Fibroblast of lung (primary cell): Measurements from ENCODE around the gene RPS6KC1. TPM values are rescaled to one million over a fixed set of nuclear protein-coding genes. Genes with fewer than 3 reads are reported as not detected.
"Not testable (repeated sequence)": the region's sequence is repeated elsewhere in the genome, so short reads cannot be mapped to it uniquely, and the experiment has no call there.

Source experiments
- DNase-seq, 2 donors: peaks; one replicate each; pipeline versions ENCODE4 v3.0.0 to v3.0.0-alpha.2; 2010; ENCODE audit warnings: low read depth in 2 of 2
- H2AFZ ChIP-seq: 2 replicates; pipeline ENCODE4 v1.5.1; 2012; ENCODE audit warnings: low read length, control low read depth, inconsistent platforms
- H3K27ac ChIP-seq: 2 replicates; pipeline ENCODE4 v1.5.1; 2011; ENCODE audit warnings: low read length, control low read depth; ENCODE audit not compliant: insufficient read depth
- H3K27me3 ChIP-seq: 2 replicates; pipeline ENCODE4 v1.5.1; 2011; ENCODE audit warnings: mild to moderate bottlenecking, low read length; ENCODE audit not compliant: control insufficient read depth, insufficient read depth
- H3K36me3 ChIP-seq: 2 replicates; pipeline ENCODE4 v1.5.1; 2011; ENCODE audit warnings: low read length; ENCODE audit not compliant: control insufficient read depth, insufficient read depth
- H3K4me1 ChIP-seq: 2 replicates; pipeline ENCODE4 v1.5.1; 2011; ENCODE audit warnings: low read length; ENCODE audit not compliant: control insufficient read depth, insufficient read depth; ENCODE audit errors: extremely low read depth
- H3K4me2 ChIP-seq: 2 replicates; pipeline ENCODE4 v1.5.1; 2011; ENCODE audit warnings: low read length, control low read depth; ENCODE audit not compliant: insufficient read depth; ENCODE audit errors: extremely low read depth
- H3K4me3 ChIP-seq, 4 experiments: fragments of 200-600 bp in 1 of 4; sonication (generic) in 1 of 4; replicated peaks in 1 of 4; 2 replicates each; pipeline ENCODE4 v1.5.1; 2011 to 2016; ENCODE audit warnings: low read length in 4 of 4, low read depth in 3 of 4, mild to moderate bottlenecking in 3 of 4, control low read depth in 2 of 4, inconsistent platforms in 1 of 4, mixed read lengths in 1 of 4; ENCODE audit not compliant: insufficient read depth in 1 of 4; ENCODE audit errors: control extremely low read depth in 1 of 4
- H3K79me2 ChIP-seq: 2 replicates; pipeline ENCODE4 v1.5.1; 2012; ENCODE audit warnings: mild to moderate bottlenecking, low read length, inconsistent platforms; ENCODE audit not compliant: control insufficient read depth, insufficient read depth
- H3K9ac ChIP-seq: 2 replicates; pipeline ENCODE4 v1.5.1; 2011; ENCODE audit warnings: mild to moderate bottlenecking, low read length, control low read depth; ENCODE audit not compliant: insufficient read depth
- H3K9me3 ChIP-seq: 2 replicates; pipeline ENCODE4 v1.5.1; 2012; ENCODE audit warnings: low read depth, low read length; ENCODE audit not compliant: control insufficient read depth, insufficient read depth
- H4K20me1 ChIP-seq: 2 replicates; pipeline ENCODE4 v1.5.1; 2011; ENCODE audit warnings: low read length; ENCODE audit not compliant: control insufficient read depth, insufficient read depth; ENCODE audit errors: extremely low read depth
- EZH2 ChIP-seq: IDR thresholded peaks from 2 replicates; pipeline ENCODE4 v1.5.1; 2012; ENCODE audit warnings: low read length, control low read depth, mild to moderate bottlenecking; ENCODE audit errors: missing control alignments
- polyA plus RNA-seq, 2 donors: library from polyadenylated mRNA; depleted of rRNA in 1 of 2; stranded (reverse) in 1 of 2; unstranded in 1 of 2; fragments of >200 nt; gene quantifications; 2 replicates each; pipeline ENCODE4 v1.2.1, GENCODE V29; 2011 to 2012; ENCODE audit warnings: missing spikeins in 1 of 2
- total RNA-seq: library from RNA; depleted of rRNA; stranded (reverse); fragments of >200 nt; gene quantifications from 2 replicates; pipeline ENCODE4 v1.2.1, GENCODE V29; 2014
- TF ChIP-seq, protein P1 (sequence below), 2 donors: IDR thresholded peaks in 1 of 2; conservative IDR thresholded peaks in 1 of 2; 1 replicate in 1 of 2; 2 replicates in 1 of 2; pipeline ENCODE4 v1.5.1; 2011 to 2012; ENCODE audit warnings: low read length in 2 of 2, control low read depth in 1 of 2, inconsistent platforms in 1 of 2, low read depth in 1 of 2, mild to moderate bottlenecking in 1 of 2

RPS6KC1 gene
- total and polyA plus RNA-seq, 2 donors (not counting 1 experiment from before 2014, with no cell fraction given) = 20.9 to 33.5 TPM

DNA sequence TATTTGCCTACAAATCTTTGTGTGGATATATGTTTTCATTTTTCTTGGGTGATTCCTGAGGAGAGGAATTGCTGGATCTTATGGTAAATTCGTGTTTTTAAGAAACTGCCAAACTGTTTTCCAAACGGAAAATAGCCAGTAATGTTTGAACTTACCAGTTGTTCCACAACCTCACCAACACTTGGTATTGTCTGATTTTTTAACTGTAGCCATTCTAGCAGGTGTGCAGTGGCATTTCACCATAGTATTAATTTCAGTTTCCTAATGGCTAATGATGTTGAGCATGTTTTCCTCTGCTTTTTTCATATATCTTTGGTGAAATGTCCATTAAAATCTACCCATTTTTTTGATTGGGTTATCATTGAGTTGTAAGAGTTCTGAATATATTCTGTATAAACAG, 56.6 kb downstream of the RPS6KC1 start:
- TF ChIP-seq EZH2 = no peak
- TF ChIP-seq, protein P1, sequence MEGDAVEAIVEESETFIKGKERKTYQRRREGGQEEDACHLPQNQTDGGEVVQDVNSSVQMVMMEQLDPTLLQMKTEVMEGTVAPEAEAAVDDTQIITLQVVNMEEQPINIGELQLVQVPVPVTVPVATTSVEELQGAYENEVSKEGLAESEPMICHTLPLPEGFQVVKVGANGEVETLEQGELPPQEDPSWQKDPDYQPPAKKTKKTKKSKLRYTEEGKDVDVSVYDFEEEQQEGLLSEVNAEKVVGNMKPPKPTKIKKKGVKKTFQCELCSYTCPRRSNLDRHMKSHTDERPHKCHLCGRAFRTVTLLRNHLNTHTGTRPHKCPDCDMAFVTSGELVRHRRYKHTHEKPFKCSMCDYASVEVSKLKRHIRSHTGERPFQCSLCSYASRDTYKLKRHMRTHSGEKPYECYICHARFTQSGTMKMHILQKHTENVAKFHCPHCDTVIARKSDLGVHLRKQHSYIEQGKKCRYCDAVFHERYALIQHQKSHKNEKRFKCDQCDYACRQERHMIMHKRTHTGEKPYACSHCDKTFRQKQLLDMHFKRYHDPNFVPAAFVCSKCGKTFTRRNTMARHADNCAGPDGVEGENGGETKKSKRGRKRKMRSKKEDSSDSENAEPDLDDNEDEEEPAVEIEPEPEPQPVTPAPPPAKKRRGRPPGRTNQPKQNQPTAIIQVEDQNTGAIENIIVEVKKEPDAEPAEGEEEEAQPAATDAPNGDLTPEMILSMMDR (conservative IDR thresholded peaks at IDR 0.05 in 1 of 2, IDR thresholded peaks at IDR 0.05 in 1 of 2; ENCODE audit: low read depth in 1 of 2, low read length in 2 of 2) = no peak
- no peak for DNase-seq
- H3K9ac ChIP-seq = no peak overlapping the region
- no peak overlapping the region for H3K4me3 ChIP-seq
- no peaks in the 10 kb centered on the region for H3K79me2 ChIP-seq
- no peaks in the 10 kb centered on the region for H3K27me3 ChIP-seq
- no peaks in the 10 kb centered on the region for H3K36me3 ChIP-seq
- no peaks in the 10 kb centered on the region for H3K4me1 ChIP-seq
- H3K9me3 ChIP-seq = no peaks in the 10 kb centered on the region
- H4K20me1 ChIP-seq = no peaks in the 10 kb centered on the region
- no peak overlapping the region for H3K4me2 ChIP-seq
- H2AFZ ChIP-seq = no peak overlapping the region
- no peak overlapping the region for H3K27ac ChIP-seq

DNA sequence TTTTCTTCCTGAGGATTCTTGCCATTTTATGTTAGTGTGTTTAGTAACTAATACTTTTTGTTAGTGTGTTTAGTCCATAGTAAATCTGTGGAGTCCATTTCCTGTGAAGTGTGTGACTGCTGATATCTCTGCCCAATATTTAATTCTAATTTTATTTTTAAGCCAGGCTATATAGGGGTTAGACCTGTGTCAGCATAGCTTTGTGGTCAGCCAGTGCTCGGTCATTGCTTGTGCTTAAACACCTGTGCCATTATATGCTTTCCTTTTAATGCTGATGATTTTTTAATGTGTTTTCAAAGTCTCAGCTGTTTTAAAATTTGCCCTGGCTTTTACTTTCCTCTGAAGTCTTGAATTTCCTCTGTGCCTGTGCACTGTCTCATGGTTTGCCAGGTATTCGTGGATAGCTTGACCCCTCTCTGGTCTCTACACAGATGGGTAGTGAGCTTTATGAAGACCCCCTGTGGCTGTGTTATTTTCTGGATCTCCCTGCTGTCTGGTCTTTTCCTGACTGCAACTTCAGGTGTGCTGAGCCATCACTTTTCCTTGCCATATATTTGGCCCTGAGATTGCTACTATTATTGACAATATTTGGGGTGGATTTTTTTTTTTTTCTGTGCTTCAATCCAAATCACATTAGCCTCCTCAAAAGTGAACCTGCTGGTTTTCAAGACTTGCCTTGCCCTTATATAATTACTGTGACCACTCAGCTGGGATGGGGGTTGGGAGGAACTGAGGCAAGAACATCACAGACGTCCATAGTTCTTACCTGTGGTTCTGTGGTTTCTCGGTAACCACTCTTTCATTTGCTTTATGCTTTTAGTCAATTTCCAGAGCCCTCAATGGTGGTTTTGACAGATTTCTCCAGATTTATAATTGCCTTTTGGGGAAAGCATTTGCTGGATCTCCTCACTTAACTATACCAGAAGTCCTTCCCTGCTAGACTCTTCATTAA, 59.6 kb downstream of the RPS6KC1 start:
- no peak overlapping the region for H3K9ac ChIP-seq
- H3K27me3 ChIP-seq = no peaks in the 10 kb centered on the region
- no peak for DNase-seq
- no peak overlapping the region for H3K27ac ChIP-seq
- H3K4me2 ChIP-seq = no peak overlapping the region
- no peaks in the 10 kb centered on the region for H3K79me2 ChIP-seq
- H3K4me1 ChIP-seq = no peaks in the 10 kb centered on the region
- H2AFZ ChIP-seq = no peak overlapping the region
- H4K20me1 ChIP-seq = no peaks in the 10 kb centered on the region
- no peak overlapping the region for H3K4me3 ChIP-seq
- no peaks in the 10 kb centered on the region for H3K9me3 ChIP-seq
- TF ChIP-seq EZH2 = no peak
- TF ChIP-seq, protein P1 (conservative IDR thresholded peaks at IDR 0.05 in 1 of 2, IDR thresholded peaks at IDR 0.05 in 1 of 2; ENCODE audit: low read depth in 1 of 2, low read length in 2 of 2) = no peak
- no peaks in the 10 kb centered on the region for H3K36me3 ChIP-seq

DNA sequence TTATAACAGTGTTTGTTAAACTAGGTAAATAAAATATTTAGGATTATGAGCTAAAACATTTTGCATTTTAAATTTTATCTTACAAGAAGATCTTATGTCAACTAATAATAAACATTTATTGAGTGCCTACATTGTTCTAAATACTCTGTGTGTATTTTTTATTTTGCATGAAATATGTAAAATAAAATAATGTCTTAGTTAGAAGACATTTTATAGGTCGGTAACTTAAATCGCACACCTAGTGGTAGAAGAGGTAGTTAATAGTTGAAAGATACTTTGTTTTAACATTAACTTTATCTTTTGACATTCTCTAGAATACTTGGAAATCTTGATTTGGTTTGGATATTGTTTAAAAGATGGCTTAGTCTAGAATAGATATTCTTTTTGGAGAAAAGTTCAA, 60.5 kb downstream of the RPS6KC1 start:
- H3K4me1 ChIP-seq = no peaks in the 10 kb centered on the region
- DNase-seq = no peak
- TF ChIP-seq, protein P1 (conservative IDR thresholded peaks at IDR 0.05 in 1 of 2, IDR thresholded peaks at IDR 0.05 in 1 of 2; ENCODE audit: low read depth in 1 of 2, low read length in 2 of 2) = no peak
- TF ChIP-seq EZH2 = no peak
- H4K20me1 ChIP-seq = no peaks in the 10 kb centered on the region
- H3K79me2 ChIP-seq = no peaks in the 10 kb centered on the region
- H3K36me3 ChIP-seq = no peaks in the 10 kb centered on the region
- H3K4me2 ChIP-seq = no peak overlapping the region
- no peaks in the 10 kb centered on the region for H3K27me3 ChIP-seq
- H2AFZ ChIP-seq = no peak overlapping the region
- H3K9ac ChIP-seq = no peak overlapping the region
- no peaks in the 10 kb centered on the region for H3K9me3 ChIP-seq
- no peak overlapping the region for H3K4me3 ChIP-seq
- no peak overlapping the region for H3K27ac ChIP-seq

DNA sequence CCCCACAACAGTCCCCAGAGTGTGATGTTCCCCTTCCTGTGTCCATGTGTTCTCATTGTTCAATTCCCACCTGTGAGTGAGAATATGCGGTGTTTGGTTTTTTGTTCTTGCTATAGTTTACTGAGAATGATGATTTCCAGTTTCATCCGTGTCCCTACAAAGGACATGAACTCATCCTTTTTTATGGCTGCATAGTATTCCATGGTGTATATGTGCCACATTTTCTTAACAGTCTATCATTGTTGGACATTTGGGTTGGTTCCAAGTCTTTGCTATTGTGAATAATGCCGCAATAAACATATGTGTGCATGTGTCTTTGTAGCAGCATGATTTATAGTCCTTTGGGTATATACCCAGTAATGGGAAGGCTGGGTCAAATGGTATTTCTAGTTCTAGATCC, 61.7 kb downstream of the RPS6KC1 start:
- DNase-seq, H3K4me2 ChIP-seq, H3K4me3 ChIP-seq, H2AFZ ChIP-seq, H3K9ac ChIP-seq, H3K36me3 ChIP-seq, H3K27me3 ChIP-seq, H4K20me1 ChIP-seq, H3K27ac ChIP-seq, H3K4me1 ChIP-seq, H3K79me2 ChIP-seq, H3K9me3 ChIP-seq: not testable (repeated sequence)
